HG02610 (cell line): ENCODE results near the gene RAB6B.

Experiments used
- ATAC-seq: cut with Tn5 transposase; IDR thresholded peaks from one replicate; pipeline ENCODE4 v1.9.1; 2021; ENCODE audit warnings: mild to moderate bottlenecking, moderate library complexity; ENCODE audit not compliant: unreplicated experiment

RAB6B gene

DNA sequence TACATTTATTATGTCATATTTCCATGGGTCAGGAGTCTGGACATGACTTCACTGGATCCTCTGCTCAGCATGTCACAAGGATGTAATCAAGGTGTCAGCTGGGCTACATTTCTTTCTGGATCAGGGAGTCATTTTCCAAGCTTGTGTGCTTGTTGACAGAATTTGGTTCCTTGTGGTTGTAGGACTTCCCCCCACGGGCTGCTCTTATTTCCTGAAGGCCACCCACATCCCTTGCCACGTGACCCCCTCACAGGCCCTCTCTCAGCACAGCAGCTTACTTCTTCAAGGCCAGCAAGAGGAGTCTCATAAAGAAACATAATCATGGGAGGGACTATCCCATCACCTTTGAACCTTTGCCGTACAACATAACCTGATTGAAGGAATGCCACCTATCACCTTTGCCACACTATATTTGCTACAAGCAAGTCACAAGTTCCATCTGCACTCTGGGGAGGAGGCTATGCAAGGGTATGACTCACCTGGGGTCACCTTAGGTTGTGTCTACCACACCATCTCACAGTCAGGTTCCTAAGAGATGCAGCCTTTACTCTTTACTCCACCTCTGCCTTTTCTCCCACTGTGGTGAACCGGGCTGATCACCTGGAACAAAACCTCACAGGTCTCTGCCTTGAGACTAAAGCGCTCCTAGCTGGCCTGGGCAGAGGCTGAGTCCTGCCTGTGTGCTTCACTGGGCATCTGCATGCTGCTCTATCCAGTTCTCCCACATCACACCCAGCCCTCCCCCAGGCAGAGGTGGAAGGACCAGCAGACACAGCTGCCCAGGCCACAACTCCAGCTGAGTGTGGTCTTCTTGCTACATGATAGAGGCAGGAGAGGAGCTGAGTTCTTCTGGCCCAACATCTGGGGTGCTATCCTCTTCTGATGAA lies 13.5 kb downstream of the RAB6B start:
- ATAC-seq, result no peak

DNA sequence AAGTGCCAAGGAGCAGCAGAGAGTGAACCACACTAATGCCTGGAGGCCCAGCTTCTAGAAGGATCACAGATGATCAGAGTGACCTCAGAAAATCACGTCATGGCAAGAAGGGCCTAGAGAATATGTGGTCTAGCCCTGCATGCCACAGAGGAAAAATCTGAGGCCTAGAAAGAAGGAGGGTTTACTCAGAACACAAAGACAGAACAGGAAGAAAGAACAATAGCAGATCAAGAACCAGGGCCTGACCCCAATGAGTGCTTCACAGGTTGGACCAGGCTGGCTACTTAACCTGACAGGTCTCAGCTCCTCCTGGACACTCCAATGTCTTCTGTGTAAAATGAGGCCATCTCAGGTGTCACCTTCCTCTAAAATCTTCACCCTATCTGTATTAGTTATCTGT lies 14.2 kb downstream of the RAB6B start:
- no peak for ATAC-seq

DNA sequence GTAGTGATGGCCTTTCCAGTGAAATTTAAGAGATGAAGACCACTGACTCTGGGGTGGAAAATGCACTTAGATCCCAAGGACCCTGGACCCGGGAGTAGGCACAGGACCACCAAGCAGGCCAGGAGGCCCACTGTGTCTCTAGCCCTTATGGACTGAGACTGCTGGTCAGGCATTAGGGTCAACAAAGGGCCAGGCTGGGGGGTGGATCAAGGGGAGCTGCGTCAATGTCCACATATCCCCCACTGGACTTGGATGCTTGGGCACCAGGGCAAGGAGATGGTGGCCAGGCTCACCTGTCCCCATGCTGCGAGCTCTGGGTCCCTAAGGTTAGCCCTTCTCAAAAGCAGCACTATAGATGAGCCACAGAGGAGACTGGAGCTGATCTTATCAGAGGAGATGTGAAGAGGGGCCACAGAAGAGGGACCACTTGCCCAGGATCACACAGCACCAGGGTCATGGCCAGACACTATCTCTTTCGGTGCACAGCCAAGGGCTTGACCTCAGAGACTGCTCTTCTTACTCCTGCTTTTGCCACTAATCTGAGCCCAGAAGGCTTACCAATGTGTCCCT lies 14.7 kb downstream of the RAB6B start:
- ATAC-seq, result no peak

DNA sequence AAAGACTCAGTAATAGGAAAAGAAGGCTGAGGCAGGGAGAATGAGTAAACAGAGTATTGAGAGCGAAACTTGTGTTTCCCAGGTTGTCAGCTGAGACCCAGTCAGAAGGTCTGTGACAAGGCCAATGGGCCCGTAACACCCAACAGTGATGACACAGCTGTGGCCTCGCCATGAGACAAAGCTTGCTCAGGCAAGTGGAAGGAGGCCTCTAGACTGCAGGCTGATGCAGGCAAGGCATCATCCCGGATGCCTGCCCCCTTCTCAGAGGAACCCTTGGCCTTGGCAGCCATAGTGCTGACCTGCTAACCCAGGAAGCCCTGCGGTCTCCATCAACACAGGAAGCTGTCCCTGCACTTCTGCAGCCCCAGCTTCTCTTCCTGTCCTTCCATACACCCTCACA lies 15.4 kb downstream of the RAB6B start:
- ATAC-seq, result peak; percentile 78

DNA sequence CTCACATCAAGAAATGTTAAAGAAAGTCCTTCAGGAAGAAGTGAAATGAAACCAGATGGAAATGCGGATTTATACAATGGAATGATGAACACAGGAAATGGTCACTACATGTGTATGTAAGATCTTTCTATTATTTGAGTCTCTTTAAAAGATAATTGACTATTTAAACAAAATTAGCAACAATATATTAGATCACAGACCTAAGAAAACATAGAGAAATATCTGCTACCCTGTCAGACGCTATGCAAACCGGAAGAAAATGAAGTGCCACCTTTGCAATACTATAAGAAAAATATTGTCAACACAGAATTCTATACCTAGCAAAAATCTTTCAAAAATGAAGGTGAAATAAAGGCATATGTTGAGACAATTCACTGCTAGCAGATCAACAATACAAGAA lies 17.2 kb downstream of the RAB6B start:
- ATAC-seq, result no peak

DNA sequence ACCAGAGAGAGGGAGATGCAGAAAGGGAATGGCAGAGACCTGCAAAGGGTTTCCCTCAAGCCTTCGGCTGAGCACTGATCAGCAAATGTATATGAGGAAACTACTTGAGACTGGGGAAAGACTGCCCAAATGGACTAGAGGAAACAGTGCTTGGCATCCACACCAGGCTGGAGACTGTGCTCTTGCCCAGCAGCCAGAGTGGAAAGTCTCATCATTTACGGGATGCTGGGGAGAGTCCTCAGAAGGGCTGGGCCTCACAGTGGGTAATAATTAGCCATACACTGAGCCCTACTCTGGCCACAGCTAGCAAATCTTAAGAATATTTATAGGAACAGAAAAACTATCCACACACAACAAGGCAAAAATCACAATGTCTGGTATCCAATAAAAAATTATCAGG lies 18.5 kb downstream of the RAB6B start:
- ATAC-seq, result no peak

DNA sequence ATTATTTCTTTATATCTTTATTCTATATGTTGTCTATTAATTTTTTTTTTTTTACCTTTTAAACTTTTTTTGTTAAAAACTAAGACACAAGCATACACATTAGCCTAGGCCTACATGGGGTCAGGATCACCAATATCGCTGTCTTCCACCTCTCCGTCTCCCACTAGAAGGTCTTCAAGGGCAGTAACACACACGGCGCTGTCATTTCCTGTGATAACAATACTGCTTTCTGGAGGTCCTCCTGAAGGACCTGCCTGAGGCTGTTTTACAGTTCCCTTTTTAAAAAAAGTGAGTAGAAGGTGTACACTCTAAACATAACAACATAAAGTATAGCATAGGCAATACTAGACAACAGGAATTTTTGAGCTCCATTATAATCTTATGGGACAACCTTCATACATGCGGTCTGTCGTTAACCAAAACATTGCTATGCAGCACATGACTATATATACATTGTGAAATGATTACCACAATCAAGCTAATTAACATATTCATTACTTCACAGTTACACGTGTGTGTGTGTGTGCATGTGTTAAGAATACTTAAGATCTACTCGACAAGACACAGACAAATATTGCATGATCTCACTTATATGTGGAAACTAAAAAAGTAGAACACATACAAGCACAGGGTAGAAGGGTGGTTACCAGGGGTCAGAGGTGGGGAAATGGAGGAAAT lies 20.8 kb downstream of the RAB6B start:
- ATAC-seq, result no peak

DNA sequence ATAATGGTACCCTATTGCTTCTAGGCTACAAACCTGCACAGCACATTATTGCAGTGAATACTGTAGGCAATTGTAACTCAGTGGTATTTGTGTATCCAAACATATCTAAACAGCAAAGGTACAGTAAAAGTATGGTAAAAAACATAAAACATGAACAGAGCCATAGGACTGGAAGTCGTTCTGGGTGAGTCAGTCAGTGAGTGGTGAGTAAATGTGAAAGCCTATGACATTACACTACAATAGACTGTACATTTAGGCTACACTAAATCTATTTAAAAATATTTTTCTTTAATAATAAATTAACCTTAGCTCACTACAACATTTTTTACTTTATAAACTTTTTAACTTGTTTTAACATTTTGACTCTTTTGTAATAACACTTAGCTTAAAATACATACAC lies 21.3 kb downstream of the RAB6B start:
- ATAC-seq, result peak; percentile 68

- ATAC-seq, result no peak
These were observed 22.9 kb downstream of the RAB6B start for GRCh38 chr3:133872781-133873180.

DNA sequence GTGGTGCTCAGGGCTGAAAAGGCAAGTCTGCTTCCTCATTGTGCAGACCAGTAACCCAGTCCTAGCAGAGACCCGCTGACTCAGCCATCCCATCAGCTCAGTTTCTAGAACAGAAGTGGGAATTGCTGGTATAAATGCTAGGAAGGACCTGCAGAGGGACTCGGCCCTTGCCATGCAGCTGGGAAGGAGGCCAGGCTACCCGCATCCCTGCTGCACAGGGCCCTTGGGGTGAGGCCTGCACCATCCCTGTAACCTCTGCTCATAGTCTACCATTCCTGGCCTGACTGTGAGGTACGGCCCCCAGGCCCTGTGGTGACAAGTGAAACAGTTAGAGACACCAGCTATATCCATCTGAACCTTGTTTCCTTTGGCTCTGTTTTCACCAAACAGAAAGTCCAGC lies 23.5 kb downstream of the RAB6B start:
- no peak for ATAC-seq

DNA sequence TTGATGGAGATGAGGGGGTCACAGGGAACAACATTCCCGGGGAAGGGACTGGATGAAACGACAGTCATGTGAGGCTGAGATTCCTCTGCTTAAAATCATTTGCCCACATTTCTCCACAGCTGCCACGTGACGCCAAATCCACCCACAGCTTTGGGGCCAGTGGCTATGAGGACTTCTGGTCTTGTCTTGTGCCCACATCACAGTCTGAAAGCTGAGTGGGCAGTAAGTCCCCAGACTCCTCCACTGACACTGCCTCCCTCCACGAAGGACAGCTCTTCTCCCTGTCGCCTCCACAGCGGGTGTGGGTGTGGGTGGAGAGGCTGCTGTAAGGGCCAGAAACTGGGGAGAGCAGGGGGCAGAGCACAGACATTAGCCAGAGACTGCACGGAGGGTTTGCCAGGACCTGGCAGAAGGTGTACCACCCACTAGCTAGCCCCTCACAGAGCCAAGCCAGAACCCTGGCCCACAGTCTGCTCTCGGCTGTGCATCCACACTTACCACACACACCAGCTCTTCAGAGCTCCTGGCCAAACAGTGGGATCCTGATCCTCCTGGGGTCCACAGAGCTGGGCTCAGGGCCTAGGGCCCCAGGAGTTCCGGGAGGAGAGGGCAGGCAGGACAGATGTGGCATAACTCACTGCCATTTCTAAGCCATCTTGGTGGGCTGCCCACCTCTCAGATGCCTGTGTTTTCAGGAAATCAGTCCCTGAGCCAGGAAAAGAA lies 24.2 kb downstream of the RAB6B start:
- no peak for ATAC-seq

DNA sequence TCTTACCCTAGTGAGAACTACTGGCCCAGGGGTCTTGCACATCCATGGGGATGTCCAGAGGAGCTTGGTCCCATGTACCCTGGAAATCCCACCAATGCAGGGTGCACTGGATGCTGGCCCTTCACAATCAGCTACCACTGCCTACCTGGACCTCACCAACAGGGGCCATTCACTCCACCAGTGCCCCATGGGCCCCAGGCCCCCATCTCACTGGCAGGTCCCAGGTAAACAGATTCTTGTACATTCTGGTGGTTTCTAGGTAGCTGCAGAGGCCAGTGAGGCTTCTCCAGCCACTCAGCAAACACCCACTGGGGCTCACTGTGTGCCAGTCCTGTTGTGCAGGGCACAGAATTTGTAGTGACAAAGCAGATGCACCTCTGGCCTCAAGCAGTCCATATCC lies 24.9 kb downstream of the RAB6B start:
- no peak for ATAC-seq

- no peak for ATAC-seq
These were observed 26.1 kb downstream of the RAB6B start for GRCh38 chr3:133869586-133869985.

- ATAC-seq, result no peak
These were observed 26.8 kb downstream of the RAB6B start for GRCh38 chr3:133868758-133869475.

- no peak for ATAC-seq
These were observed 27.5 kb downstream of the RAB6B start for GRCh38 chr3:133868186-133868585.

DNA sequence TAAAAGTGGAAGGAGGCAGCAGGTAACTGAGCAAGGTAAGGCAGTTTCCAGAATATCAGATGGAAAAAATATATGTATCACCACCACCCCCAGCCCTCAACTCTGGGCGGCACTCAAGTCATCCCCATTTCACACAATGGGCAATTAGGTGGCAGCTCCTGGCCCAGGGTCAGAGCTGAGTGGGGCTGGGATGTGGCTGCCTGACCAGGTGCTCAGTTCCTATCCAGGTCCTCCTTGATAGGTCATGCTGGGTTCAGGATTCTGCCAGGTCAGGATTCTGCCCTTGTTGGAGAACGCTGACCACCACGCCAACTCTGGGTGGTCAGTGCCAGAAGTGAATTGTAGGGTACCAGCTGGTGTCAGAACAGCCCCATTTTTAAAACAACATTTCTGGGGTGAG lies 29.5 kb downstream of the RAB6B start:
- ATAC-seq, result no peak

- no peak for ATAC-seq
These were observed 30.4 kb downstream of the RAB6B start for GRCh38 chr3:133865136-133865855.

GRCh38 chr3:133864616-133865015 lies 31.1 kb downstream of the RAB6B start:
- no peak for ATAC-seq

- no peak for ATAC-seq
These were observed 31.8 kb downstream of the RAB6B start for GRCh38 chr3:133863911-133864310.

GRCh38 chr3:133862161-133862560 lies 33.5 kb downstream of the RAB6B start:
- ATAC-seq, result no peak
